HG03520 (cell line): ENCODE data around the gene NR6A1.

ENCODE experiments used
- ATAC-seq: cut with Tn5 transposase; IDR thresholded peaks from one replicate; pipeline ENCODE4 v1.9.1; 2021; ENCODE audit warnings: mild to moderate bottlenecking, moderate library complexity; ENCODE audit not compliant: unreplicated experiment

The NR6A1 gene

DNA sequence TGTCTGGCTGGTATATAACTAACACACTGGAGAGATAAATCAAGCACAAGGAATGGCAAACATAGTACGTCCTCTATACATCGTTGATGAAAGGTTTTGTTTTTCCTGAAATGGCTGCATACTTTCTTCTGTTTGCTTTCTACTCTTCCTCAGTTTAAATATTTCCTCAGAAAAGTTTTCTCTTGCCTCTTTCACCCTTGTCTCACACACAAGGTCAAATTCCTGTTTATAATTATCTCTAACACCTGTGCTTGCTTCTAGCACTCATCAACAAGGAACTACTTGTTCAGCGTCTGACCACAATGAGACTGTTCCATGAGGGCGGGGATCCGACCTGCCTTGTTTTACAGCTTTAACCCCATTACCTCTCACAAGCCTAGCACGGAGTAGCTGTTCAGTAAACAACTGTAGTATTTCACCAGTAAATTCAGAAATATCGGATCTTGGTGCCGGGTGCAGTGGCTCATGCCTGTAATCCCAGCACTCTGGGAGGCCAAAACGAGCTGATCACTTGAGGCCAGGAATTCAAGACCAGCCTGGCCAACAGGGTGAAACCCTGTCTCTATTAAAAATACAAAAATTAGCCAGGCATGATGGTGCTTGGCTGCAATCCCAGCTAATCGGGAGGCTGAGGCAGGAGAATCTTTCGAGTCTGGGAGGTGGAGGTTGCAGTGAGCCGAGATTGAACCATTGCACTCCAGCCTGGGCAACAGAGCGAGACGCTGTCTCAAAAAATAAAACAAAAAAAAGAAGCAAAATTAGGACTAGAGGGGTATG, 37.0 kb downstream of the NR6A1 start:
- no peak for ATAC-seq

DNA sequence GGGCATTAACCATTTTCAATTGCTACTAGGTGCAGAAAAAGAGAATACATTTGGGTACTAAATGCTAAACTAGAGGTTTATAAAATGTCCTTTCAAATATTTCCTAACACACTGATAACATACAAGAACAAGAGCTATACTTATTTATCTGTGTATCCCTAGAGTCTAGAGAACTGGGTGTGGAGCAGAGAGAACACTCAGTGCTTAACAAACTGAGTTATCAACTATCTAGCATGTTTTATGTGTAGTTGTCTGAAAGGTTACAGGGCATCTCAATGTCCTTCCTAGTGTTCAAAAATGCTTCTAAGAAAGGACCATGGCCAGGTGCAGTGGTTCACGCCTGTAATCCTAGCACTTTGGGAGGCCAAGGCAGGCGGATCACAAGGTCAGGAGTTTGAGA, 40.3 kb downstream of the NR6A1 start:
- ATAC-seq, result no peak

GRCh38 chr9:124726886-124727285, 44.2 kb downstream of the NR6A1 start:
- ATAC-seq, result no peak

DNA sequence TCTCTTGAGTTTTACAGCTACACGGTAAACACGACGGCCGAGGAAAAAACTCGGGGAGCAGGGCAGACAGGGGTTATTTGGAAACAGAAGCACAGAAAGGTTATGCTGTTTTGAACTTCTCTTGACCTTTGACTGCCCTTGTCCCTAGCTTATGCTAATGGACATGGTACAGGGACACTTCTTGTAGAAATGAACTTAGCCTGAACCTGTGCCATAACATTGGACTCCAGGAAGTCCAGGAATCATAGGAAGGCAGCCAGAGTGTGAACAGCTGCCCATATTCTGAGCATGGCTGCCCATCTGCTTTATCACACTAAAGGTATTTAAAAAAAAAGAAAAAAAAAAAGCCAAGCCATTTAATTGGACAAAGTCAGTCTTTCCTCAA, 46.1 kb downstream of the NR6A1 start:
- no peak for ATAC-seq

GRCh38 chr9:124724415-124725067, 46.6 kb downstream of the NR6A1 start:
- ATAC-seq, result no peak

DNA sequence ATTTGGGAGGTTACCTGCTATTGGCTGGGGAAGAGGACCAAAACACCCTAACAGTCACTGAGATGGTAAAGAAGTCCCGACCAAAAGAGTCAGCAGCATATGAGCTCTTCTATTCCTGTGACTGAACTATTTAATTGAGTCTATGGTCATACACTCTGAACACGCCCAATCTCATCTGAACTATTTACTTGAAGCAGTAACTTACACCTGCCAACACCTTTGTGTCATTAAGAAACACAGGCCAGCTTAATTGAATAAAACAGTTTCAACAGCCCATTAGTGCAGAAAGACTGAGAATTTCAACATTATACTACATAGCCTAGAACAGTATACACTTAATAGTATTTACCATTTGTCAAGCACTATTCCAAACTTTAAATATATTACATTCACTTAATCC, 47.8 kb downstream of the NR6A1 start:
- ATAC-seq, result no peak

DNA sequence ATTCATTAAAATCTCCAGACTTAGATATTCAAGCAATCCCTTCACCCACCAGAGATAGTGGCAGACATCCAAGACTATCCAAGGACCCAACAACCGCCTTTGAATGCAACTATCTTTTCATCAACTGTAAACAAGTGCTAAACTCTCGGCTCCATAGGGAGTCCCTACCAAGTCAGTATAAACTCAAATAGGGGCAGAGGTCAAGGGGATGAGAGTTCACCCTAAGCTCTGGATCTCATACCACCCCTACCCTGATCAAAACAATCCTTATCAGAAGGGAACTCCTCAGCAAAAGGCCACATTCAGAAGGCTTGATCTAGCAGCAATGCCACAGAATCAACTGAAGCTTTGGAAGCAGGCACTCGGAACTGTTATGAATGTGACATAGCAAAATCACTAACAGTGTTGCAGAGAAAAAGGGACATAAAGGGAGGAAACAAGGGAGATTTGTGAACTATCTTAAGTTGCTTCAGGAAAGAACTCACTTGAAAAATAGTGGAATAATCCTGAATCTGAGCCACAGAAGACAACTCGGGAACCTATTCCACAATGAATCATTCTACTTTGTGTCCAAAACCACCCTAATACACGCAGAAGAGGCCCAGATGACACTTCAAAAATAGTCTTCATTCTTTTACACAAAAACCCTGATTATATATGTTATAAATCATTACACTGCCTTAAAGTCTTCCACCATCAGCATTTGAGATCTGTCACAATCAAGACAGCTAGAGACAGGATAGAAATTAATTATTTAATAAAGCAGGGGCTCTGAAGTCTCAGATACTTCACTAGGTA, 49.8 kb downstream of the NR6A1 start:
- ATAC-seq, result no peak

GRCh38 chr9:124720429-124721108, 50.5 kb downstream of the NR6A1 start:
- no peak for ATAC-seq

DNA sequence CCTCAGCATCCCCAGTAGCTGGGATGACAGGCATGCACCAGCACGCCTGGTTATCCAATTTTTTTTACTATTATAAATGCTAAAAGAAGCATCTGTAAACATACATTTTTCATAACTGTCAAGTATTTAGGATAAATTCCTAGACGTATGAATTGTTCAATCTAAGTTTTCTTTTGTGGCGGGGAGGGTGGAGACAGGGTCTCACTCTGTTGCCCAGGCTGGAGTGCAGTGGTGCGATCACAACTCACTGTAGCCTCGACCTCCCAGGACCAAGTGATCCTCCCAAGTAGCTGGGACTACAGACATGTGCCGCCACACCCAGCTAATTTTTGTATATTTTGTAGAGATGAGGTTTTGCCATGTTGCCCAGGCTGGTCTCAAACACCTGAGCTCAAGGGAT, 52.2 kb downstream of the NR6A1 start:
- no peak for ATAC-seq

- no peak for ATAC-seq
Measured at GRCh38 chr9:124717597-124717996, 53.5 kb downstream of the NR6A1 start.

DNA sequence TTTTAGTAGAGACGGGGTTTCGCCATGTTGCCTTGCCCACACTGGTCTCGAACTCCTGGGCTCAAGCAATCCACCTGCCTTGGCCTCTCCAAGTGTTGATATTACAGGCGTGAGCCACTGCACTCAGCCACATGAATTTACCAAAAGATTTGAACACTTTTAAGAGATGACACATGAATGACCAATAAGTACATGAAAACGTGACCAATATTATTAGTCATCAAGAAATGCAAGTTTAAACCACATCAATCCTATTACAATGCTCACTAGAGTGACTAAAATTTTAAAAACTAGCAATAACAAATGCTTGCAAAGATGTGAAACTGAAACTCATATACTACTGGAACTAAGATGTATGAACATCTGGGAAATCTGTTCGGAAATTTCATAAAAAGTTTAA, 54.3 kb downstream of the NR6A1 start:
- no peak for ATAC-seq

- no peak for ATAC-seq
Measured at GRCh38 chr9:124710766-124711165, 60.3 kb downstream of the NR6A1 start.

GRCh38 chr9:124709292-124709690, 61.8 kb downstream of the NR6A1 start:
- ATAC-seq, result no peak

- ATAC-seq, result no peak
Measured at GRCh38 chr9:124708633-124709291, 62.3 kb downstream of the NR6A1 start.

DNA sequence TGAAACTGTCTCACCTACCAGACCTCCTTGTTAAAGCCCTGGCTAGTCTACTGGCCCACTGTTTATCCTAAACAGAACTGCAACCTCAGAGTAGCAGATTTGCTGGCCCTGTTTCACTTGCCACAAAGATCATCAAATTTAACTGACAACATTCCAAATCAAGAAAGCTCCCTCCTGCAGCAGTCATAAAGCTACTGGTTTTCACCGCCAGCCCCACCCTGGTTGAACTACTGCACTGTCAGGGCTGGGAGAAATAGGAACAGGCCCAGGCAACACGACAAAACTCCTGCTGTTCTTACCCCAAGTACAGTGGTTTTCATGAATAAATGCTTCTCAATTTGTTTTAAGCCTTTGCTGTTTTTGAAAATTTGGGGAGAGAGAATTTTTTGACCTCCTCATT, 63.0 kb downstream of the NR6A1 start:
- no peak for ATAC-seq

GRCh38 chr9:124707666-124708065, 63.4 kb downstream of the NR6A1 start:
- ATAC-seq, result no peak

DNA sequence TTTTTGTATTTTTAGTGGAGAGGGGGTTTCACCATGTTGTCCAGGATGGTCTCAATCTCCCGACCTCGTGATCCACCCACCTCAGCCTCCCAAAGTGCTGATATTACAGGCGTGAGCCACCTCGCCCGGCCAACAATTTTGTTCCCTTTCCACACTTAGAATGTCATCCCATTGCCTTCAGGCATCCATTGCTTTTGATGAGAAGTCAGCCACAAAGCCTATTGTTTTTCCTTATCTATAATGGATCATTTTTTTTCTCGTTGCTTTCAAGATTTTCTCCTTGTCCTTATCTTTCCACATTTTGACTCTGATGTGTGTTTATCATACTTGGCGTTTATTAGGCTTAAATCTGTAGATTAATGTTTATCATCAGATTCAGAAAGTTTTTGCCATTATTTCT, 64.4 kb downstream of the NR6A1 start:
- no peak for ATAC-seq

DNA sequence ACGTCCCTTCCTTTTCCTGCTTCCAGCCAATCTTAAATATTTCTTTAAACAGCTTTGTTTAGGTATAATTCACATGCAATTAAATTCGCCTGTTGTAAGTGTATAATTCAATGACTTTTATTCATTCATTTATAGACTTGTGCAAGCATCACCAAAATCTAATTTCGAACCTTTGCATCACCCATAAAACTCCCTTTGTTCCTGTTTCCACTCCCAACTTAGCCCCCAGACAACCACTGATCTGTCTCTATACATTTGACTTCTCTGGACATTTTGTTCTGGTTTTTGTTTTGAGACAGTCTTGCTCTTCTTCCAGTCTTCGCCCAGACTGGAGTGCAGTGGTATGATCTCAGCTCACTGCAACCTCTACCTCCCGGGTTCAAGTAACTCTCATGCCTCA, 71.5 kb downstream of the NR6A1 start:
- ATAC-seq, result no peak

- ATAC-seq, result no peak
Measured at GRCh38 chr9:124698265-124698664, 72.8 kb downstream of the NR6A1 start.

- no peak for ATAC-seq
Measured at GRCh38 chr9:124697326-124698200, 73.5 kb downstream of the NR6A1 start.
